ENCODE measurements around the gene TENM3.

The TENM3 gene

DNA sequence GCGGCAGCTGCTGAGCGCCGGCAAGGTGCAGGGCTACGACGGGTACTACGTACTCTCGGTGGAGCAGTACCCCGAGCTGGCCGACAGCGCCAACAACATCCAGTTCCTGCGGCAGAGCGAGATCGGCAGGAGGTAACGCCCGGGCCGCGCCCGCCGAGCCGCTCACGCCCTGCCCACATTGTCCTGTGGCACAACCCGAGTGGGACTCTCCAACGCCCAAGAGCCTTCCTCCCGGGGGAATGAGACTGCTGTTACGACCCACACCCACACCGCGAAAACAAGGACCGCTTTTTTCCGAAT, 557.0 kb downstream of the TENM3 start:
- H3K4me2 ChIP-seq (ENCODE audit: insufficient read depth, low read length): no peak overlapping the region
- H3K9me3 ChIP-seq (ENCODE audit: insufficient read depth, low read length, severe bottlenecking): peaks cover 3% of the 10 kb centered on the region
- no peak overlapping the region for H2AFZ ChIP-seq (ENCODE audit: low read depth, low read length)
- no peaks in the 10 kb centered on the region for H3K27me3 ChIP-seq (ENCODE audit: insufficient read depth, low read length, poor library complexity)
- H3K4me1 ChIP-seq (ENCODE audit: insufficient read depth, low read length): no peaks in the 10 kb centered on the region
- no peaks in the 10 kb centered on the region for H3K79me2 ChIP-seq (ENCODE audit: insufficient read depth, low read length)
- no peak for DNase-seq
- no peak overlapping the region for H3K9ac ChIP-seq (ENCODE audit: low read depth, low read length)
- no peak for ATAC-seq (ENCODE audit: insufficient read depth, low read depth)
- H3K36me3 ChIP-seq (ENCODE audit: insufficient read depth, low read length): no peaks in the 10 kb centered on the region
- no peaks in the 10 kb centered on the region for H4K20me1 ChIP-seq (ENCODE audit: insufficient read depth, low read length)
- H3K27ac ChIP-seq (ENCODE audit: low read length): no peak overlapping the region
- TF ChIP-seq EZH2 (IDR thresholded peaks at IDR 0.05; ENCODE audit: borderline replicate concordance, low read depth, low read length, severe bottlenecking): no peak
- TF ChIP-seq, protein P1, sequence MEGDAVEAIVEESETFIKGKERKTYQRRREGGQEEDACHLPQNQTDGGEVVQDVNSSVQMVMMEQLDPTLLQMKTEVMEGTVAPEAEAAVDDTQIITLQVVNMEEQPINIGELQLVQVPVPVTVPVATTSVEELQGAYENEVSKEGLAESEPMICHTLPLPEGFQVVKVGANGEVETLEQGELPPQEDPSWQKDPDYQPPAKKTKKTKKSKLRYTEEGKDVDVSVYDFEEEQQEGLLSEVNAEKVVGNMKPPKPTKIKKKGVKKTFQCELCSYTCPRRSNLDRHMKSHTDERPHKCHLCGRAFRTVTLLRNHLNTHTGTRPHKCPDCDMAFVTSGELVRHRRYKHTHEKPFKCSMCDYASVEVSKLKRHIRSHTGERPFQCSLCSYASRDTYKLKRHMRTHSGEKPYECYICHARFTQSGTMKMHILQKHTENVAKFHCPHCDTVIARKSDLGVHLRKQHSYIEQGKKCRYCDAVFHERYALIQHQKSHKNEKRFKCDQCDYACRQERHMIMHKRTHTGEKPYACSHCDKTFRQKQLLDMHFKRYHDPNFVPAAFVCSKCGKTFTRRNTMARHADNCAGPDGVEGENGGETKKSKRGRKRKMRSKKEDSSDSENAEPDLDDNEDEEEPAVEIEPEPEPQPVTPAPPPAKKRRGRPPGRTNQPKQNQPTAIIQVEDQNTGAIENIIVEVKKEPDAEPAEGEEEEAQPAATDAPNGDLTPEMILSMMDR (IDR thresholded peaks at IDR 0.05; ENCODE audit: borderline replicate concordance, extremely low read depth, low read length, poor library complexity, severe bottlenecking): no peak
- H3K4me3 ChIP-seq (ENCODE audit: low read depth in 1 of 2, low read length in 2 of 2): no peak overlapping the region

DNA sequence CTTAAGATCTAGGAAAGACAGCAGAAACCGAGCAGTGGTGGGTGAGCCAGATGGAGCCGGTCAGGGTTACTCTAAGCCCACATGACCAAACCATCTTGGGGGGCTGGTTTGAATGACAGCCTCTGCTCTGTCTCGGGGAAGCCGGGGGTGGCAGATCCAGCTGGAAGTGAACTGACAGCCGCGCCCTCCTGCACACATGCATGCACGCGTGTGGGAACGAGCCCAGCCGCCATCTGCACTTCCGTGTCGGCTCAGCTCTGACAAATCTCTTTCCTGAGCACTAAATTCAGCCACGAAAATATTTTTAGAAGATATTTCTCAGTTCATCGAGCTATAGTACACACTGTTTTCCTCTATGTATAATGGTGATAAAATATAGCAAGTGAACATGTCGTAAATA, 558.4 kb downstream of the TENM3 start:
- no peak overlapping the region for H3K9ac ChIP-seq (ENCODE audit: low read depth, low read length)
- DNase-seq: no peak
- TF ChIP-seq EZH2 (IDR thresholded peaks at IDR 0.05; ENCODE audit: borderline replicate concordance, low read depth, low read length, severe bottlenecking): no peak
- TF ChIP-seq, protein P1 (IDR thresholded peaks at IDR 0.05; ENCODE audit: borderline replicate concordance, extremely low read depth, low read length, poor library complexity, severe bottlenecking): no peak
- H3K36me3 ChIP-seq (ENCODE audit: insufficient read depth, low read length): no peaks in the 10 kb centered on the region
- H3K4me2 ChIP-seq (ENCODE audit: insufficient read depth, low read length): no peak overlapping the region
- H3K27me3 ChIP-seq (ENCODE audit: insufficient read depth, low read length, poor library complexity): no peaks in the 10 kb centered on the region
- no peak overlapping the region for H2AFZ ChIP-seq (ENCODE audit: low read depth, low read length)
- no peaks in the 10 kb centered on the region for H4K20me1 ChIP-seq (ENCODE audit: insufficient read depth, low read length)
- H3K79me2 ChIP-seq (ENCODE audit: insufficient read depth, low read length): no peaks in the 10 kb centered on the region
- H3K27ac ChIP-seq (ENCODE audit: low read length): no peak overlapping the region
- H3K4me1 ChIP-seq (ENCODE audit: insufficient read depth, low read length): no peaks in the 10 kb centered on the region
- ATAC-seq (ENCODE audit: insufficient read depth, low read depth): no peak
- peaks cover 3% of the 10 kb centered on the region for H3K9me3 ChIP-seq (ENCODE audit: insufficient read depth, low read length, severe bottlenecking)
- H3K4me3 ChIP-seq (ENCODE audit: low read depth in 1 of 2, low read length in 2 of 2): no peak overlapping the region

DNA sequence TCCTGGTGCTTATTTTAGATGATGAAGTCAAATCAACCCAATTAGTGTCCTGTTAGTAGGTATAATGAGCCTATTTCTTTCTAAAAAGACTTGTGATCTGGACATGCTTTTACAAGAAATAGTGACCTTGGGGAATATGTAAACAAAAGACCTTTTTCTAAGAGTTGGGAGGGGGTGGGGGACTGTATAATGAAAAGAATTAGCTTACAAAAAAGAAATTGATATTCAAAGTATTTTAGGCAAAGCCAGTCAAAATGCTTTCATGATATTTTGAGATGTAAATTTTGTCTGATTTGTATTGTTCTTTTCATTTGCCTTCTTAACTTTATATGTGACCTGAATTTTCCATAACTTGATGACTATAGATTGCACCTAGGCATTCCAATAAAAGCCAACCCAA, 559.4 kb downstream of the TENM3 start:
- Histone ChIP-seq H4K20me1 (ENCODE audit: insufficient read depth, low read length) (no peaks in the 10 kb centered on the region), H3K4me1 (ENCODE audit: insufficient read depth, low read length) (no peaks in the 10 kb centered on the region), H3K4me2 (ENCODE audit: insufficient read depth, low read length) (no peak overlapping the region), H3K79me2 (ENCODE audit: insufficient read depth, low read length) (no peaks in the 10 kb centered on the region), H2AFZ (ENCODE audit: low read depth, low read length) (no peak overlapping the region), H3K27ac (ENCODE audit: low read length) (no peak overlapping the region), H3K9me3 (ENCODE audit: insufficient read depth, low read length, severe bottlenecking) (peaks cover 3% of the 10 kb centered on the region), H3K4me3 (ENCODE audit: low read depth in 1 of 2, low read length in 2 of 2) (no peak overlapping the region), H3K27me3 (ENCODE audit: insufficient read depth, low read length, poor library complexity) (no peaks in the 10 kb centered on the region), H3K36me3 (ENCODE audit: insufficient read depth, low read length) (no peaks in the 10 kb centered on the region), H3K9ac (ENCODE audit: low read depth, low read length) (no peak overlapping the region)
- TF ChIP-seq, protein P1 (IDR thresholded peaks at IDR 0.05; ENCODE audit: borderline replicate concordance, extremely low read depth, low read length, poor library complexity, severe bottlenecking): no peak
- no peak for TF ChIP-seq EZH2 (IDR thresholded peaks at IDR 0.05; ENCODE audit: borderline replicate concordance, low read depth, low read length, severe bottlenecking)
- no peak for ATAC-seq (ENCODE audit: insufficient read depth, low read depth)
- no peak for DNase-seq

DNA sequence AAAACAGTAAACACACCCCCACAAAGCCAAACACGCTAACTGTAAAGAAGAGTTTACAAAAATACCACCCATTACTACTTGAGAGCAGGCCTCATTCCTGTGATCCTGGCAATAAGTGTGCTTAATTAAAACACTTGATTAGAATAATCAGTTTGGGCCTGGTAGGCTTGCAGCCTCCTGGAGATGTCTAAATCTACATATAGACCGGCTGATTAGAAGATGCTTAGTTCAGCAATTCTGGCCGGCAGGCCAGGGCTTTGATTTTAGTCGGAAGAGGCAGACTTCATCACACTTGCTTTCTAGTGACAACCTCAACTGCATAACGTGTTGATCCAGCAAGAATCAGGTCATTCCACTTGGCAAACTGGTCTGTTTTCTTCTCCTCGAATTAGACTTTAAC, 560.0 kb downstream of the TENM3 start:
- TF ChIP-seq, protein P1 (IDR thresholded peaks at IDR 0.05; ENCODE audit: borderline replicate concordance, extremely low read depth, low read length, poor library complexity, severe bottlenecking): no peak
- no peak for TF ChIP-seq EZH2 (IDR thresholded peaks at IDR 0.05; ENCODE audit: borderline replicate concordance, low read depth, low read length, severe bottlenecking)
- Histone ChIP-seq H3K36me3 (ENCODE audit: insufficient read depth, low read length) (no peaks in the 10 kb centered on the region), H3K9ac (ENCODE audit: low read depth, low read length) (no peak overlapping the region), H3K79me2 (ENCODE audit: insufficient read depth, low read length) (no peaks in the 10 kb centered on the region), H3K4me2 (ENCODE audit: insufficient read depth, low read length) (no peak overlapping the region), H3K4me3 (ENCODE audit: low read depth in 1 of 2, low read length in 2 of 2) (no peak overlapping the region), H3K27ac (ENCODE audit: low read length) (no peak overlapping the region), H2AFZ (ENCODE audit: low read depth, low read length) (no peak overlapping the region), H3K9me3 (ENCODE audit: insufficient read depth, low read length, severe bottlenecking) (peaks cover 3% of the 10 kb centered on the region), H3K4me1 (ENCODE audit: insufficient read depth, low read length) (peaks cover 1% of the 10 kb centered on the region), H3K27me3 (ENCODE audit: insufficient read depth, low read length, poor library complexity) (no peaks in the 10 kb centered on the region), H4K20me1 (ENCODE audit: insufficient read depth, low read length) (0 out of 2 replicates have a peak, but pooled peaks cover under 1% of the 10 kb centered on the region)
- DNase-seq (no peak), ATAC-seq (ENCODE audit: insufficient read depth, low read depth) (no peak)
